ENCODE results near the gene ZNF25. TPM values are rescaled to one million over a fixed set of nuclear protein-coding genes. Genes with fewer than 3 reads are reported as not detected.
A peak's percentile ranks its signal among the peaks of the same experiment; 100 is the strongest.
"Not testable (repeated sequence)": the region's sequence is repeated elsewhere in the genome, so short reads cannot be mapped to it uniquely, and the experiment has no call there.

ZNF25 gene
- 10 to 100 TPM in 3 of 4 donors, 1 to 10 TPM in 1; 8.4 to 17.1 (median 12.0) TPM for total RNA-seq

DNA sequence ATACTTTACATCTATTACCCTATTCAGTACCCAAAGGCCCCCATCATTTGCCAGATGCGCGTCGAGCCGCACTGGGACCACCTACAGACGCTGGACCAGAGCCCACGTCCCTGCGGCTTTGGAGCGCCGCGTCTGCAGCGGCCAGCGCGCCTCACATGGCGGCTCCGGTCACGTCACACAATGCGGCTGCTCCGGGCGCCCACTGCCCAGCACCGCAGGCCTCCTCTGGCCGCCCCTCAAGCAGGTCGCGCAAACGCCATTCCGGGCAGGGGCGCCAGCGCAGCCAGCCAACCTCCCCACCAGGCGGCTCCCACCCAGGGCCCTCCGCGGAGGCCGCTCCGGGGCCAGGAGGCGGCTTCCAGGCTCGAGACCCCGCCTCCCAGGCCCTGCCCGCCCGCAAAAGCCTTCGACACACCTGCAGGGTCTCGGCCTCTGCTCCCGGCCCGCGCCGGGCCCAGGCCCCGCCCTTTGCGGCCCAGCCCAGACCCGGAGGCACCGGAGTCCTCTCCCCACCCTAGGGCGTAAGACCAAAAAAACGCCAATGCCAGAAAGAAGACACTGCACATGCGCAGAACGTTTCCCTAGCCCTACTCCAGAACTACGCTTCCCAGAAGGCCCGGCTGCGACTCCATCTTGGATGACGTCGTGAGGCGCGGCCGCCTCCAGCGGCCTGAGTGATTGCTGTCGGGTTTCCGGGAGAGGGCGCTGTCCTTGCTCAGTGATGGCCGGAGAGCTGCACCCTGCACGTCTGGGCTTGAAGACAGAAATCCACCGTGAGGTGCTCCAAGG, at the start of gene ZNF25:
Gene ZNF25 (minus strand): TSS at position 557 of the 789 bp plus-strand sequence. CDS start 4,925 bp downstream, outside the sequence.
- H3K27ac ChIP-seq, result peak within 1 kb of the TSS; percentile 96 to 97 (median 97)
- no peaks in the 10 kb centered on the region for H3K9me3 ChIP-seq
- no peaks in the 10 kb centered on the region for H3K36me3 ChIP-seq
- H3K4me1 ChIP-seq, result peaks cover 6 to 7% of the 10 kb centered on the region in 2 donors
- peak within 1 kb of the TSS; percentile 78 to 85 (median 84) for H3K4me3 ChIP-seq (replicated peaks in 1 of 3)
- DNase-seq, result peak; percentile 98 to 99
- H3K27me3 ChIP-seq, result no peaks in the 10 kb centered on the region
- intact Hi-C loops (cut with DNase I), result loop anchor here (10.0 kb wide), 1 partner anchor 119 kb away; the partner anchor contains the start of gene ZNF37A
- TF ChIP-seq POLR2A (IDR thresholded peaks at IDR 0.05), result peak in 1 of 2 donors; percentile 88
- TF ChIP-seq, protein P1, sequence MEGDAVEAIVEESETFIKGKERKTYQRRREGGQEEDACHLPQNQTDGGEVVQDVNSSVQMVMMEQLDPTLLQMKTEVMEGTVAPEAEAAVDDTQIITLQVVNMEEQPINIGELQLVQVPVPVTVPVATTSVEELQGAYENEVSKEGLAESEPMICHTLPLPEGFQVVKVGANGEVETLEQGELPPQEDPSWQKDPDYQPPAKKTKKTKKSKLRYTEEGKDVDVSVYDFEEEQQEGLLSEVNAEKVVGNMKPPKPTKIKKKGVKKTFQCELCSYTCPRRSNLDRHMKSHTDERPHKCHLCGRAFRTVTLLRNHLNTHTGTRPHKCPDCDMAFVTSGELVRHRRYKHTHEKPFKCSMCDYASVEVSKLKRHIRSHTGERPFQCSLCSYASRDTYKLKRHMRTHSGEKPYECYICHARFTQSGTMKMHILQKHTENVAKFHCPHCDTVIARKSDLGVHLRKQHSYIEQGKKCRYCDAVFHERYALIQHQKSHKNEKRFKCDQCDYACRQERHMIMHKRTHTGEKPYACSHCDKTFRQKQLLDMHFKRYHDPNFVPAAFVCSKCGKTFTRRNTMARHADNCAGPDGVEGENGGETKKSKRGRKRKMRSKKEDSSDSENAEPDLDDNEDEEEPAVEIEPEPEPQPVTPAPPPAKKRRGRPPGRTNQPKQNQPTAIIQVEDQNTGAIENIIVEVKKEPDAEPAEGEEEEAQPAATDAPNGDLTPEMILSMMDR (IDR thresholded peaks at IDR 0.05), result peak; percentile 65 to 94 (median 86)
- WGBS, 2 donors, result 0 to 1% methylated on average over 19 to 20 of the region's 66 CpGs

DNA sequence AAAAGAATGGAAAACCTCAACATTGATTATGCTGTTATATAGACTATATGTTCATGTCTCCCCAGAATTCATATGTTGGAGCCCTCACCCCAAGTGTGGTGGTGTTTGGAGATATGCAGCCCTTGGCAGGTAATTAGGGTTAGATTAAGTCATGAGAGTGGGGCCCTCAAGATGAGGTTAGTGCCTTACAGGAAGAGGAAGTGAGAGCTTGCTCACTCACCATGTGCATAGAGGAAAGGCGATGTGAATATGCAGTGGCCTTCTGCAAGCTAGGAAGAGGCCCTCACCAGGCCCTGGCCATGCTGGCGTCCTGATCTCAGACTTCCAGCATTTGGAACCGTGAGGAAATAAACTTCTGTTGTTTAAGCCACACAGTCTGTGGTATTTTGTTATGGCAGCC, 48.8 kb upstream of the ZNF25 start:
- H3K9me3 ChIP-seq, result no peaks in the 10 kb centered on the region
- peaks cover 19 to 42% of the 10 kb centered on the region in 2 donors for H3K36me3 ChIP-seq
- no peaks in the 10 kb centered on the region for H3K4me1 ChIP-seq
- no peak overlapping the region for H3K27ac ChIP-seq
- 88 to 96% methylated on average over 3 of the region's 3 CpGs for WGBS, 2 donors
- no peak overlapping the region for H3K4me3 ChIP-seq (replicated peaks in 1 of 3)
- H3K27me3 ChIP-seq, result no peaks in the 10 kb centered on the region
- intact Hi-C loops (cut with DNase I), result no loop called here
- DNase-seq, result no peak
- TF ChIP-seq, protein P1 (IDR thresholded peaks at IDR 0.05), result no peak
- no peak for TF ChIP-seq POLR2A (IDR thresholded peaks at IDR 0.05)

DNA sequence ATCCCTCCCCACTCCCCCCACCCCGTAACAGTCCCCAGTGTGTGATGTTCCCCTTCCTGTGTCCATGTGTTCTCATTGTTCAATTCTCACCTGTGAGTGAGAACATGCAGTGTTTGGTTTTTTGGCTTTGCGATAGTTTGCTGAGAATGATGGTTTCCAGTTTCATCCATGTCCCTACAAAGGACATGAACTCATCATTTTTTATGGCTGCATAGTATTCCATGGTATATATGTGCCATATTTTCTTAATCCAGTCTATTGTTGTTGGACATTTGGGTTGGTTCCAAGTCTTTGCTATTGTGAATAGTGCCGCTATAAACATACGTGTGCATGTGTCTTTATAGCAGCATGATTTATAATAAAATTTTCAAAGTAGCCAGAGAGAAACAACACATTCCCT, 42.7 kb upstream of the ZNF25 start:
- DNase-seq; H3K27me3 ChIP-seq; intact Hi-C loops (cut with DNase I); H3K4me3 ChIP-seq (replicated peaks in 1 of 3); H3K4me1 ChIP-seq; H3K27ac ChIP-seq; H3K9me3 ChIP-seq: not testable (repeated sequence)
- H3K36me3 ChIP-seq, result peaks cover 38 to 39% of the 10 kb centered on the region in 2 donors
- 48 to 63% methylated on average over 4 of the region's 4 CpGs for WGBS, 2 donors

DNA sequence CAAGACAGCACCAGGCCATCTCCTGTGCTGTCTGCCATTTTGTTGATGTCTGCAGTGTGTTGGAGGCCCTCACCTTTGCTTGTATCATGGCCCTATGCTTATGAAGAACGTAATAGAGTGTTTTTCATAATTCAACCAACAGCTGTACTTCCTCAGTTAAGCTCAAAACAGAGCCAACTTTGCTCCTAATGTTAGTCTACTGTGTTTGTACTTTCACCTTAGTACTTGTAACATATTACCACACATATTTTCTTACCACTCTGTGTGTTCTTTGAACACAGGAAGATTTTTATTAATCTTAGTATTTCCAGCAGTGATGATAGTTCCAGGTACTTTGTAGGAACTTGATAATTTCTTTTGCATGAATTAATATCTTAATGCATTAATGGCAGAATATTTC, 39.9 kb upstream of the ZNF25 start:
- Histone ChIP-seq H3K9me3 (no peaks in the 10 kb centered on the region), H3K4me3 (replicated peaks in 1 of 3) (no peak overlapping the region), H3K4me1 (peaks cover 6% of the 10 kb centered on the region in 2 donors), H3K27ac (no peak overlapping the region), H3K36me3 (peaks cover 25 to 45% of the 10 kb centered on the region in 2 donors), H3K27me3 (no peaks in the 10 kb centered on the region)
- TF ChIP-seq, protein P1 (IDR thresholded peaks at IDR 0.05), result no peak
- 95 to 97% methylated on average over 1 of the region's 1 CpG for WGBS, 2 donors
- no peak for DNase-seq
- intact Hi-C loops (cut with DNase I), result no loop called here

DNA sequence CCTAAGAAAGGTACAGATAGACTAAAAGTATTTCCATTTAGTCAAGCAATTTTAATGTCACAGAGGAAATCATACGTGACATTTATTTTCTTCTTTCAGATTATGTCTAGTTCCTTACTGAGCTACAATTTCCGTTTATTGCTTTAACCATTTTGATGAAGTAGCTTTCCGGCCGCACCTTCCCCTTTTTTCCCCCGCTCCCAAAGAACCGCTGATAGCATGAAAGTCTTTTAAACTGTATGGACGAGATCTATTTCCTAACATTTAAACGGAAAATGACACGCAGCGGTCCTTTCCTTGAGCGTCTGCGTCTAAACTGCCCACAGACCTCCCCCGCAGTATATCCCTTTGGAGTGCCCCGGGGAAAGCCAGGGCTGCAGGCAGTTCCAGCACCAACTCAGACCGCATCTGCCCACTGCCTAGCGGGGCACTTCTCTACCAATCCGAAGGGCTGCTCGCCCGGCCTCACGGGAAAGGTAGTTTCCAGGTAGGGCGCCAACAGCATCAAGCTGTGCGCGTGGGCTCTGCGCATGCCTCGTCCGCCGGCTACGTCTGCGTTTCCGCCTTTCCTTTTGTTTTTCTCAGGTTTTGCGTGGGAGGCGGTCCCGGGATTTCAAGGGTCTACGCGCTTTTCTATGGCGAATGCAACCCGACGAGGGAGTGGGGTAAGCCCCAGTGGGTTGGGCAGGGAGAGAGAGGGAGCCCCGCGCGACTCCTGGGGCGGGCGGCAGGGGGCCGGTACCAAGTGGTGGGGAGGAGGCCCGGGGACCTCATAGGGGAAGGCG, 33.9 kb upstream of the ZNF25 start, which contains the start of gene ZNF33A:
Gene ZNF33A (plus strand): TSS at position 557 of the 785 bp plus-strand sequence. CDS start 1,667 bp downstream, outside the sequence.
- no peaks in the 10 kb centered on the region for H3K9me3 ChIP-seq
- peak within 1 kb of the TSS; percentile 98 to 100 (median 98) for H3K27ac ChIP-seq
- intact Hi-C loops (cut with DNase I), result no loop called here
- no peaks in the 10 kb centered on the region for H3K27me3 ChIP-seq
- peaks cover 0 to 9% of the 10 kb centered on the region in 2 donors for H3K36me3 ChIP-seq
- TF ChIP-seq, protein P1 (IDR thresholded peaks at IDR 0.05), result peak in 1 of 6 experiments; percentile 14
- TF ChIP-seq POLR2A (IDR thresholded peaks at IDR 0.05), result peak in 1 of 2 donors; percentile 70
- WGBS, 2 donors, result 0 to 1% methylated on average over 25 to 41 of the region's 46 CpGs
- H3K4me3 ChIP-seq (replicated peaks in 1 of 3), result peak within 1 kb of the TSS; percentile 9 to 74 (median 50)
- peak; percentile 96 to 97 for DNase-seq
- peaks cover 6 to 8% of the 10 kb centered on the region in 2 donors for H3K4me1 ChIP-seq
